Measurements from ENCODE around the gene CHKA.
A peak's percentile ranks its signal among the peaks of the same experiment; 100 is the strongest.

- no peak for TF ChIP-seq CTCF (IDR thresholded peaks at IDR 0.05)
- peak; percentile 25 to 85 (median 83) for TF ChIP-seq POLR2AphosphoS5 (IDR thresholded peaks at IDR 0.05)
Measured at GRCh38 chr11:68030318-68031143, 90.7 kb downstream of the CHKA start, which contains the start of gene NDUFS8.

Data from stomach (tissue), 4 donors.